Liver (tissue), 9 donors: ENCODE results near the gene XRRA1. TPM values are rescaled to one million over a fixed set of nuclear protein-coding genes. Genes with fewer than 3 reads are reported as not detected.

ENCODE experiments used
- DNase-seq: peaks from one replicate; pipeline ENCODE4 v3.0.0-alpha.2; 2017; ENCODE audit warnings: low spot score
- H3K27ac ChIP-seq, 2 donors: one replicate each; pipeline ENCODE4 v1.7.0; 2013; ENCODE audit warnings: inconsistent platforms in 2 of 2, low read length in 2 of 2, control low read depth in 1 of 2, low read depth in 1 of 2, mild to moderate bottlenecking in 1 of 2
- H3K27me3 ChIP-seq, 4 donors: one replicate each; pipeline versions ENCODE4 v1.6.1 to v1.7.0; 2013; ENCODE audit warnings: low read length in 3 of 4, inconsistent platforms in 1 of 4, mild to moderate bottlenecking in 1 of 4, moderate library complexity in 1 of 4; ENCODE audit not compliant: control insufficient read depth in 4 of 4, insufficient read depth in 4 of 4
- H3K36me3 ChIP-seq, 4 donors: one replicate each; pipeline versions ENCODE4 v1.6.1 to v1.7.0; 2013; ENCODE audit warnings: low read length in 3 of 4, mild to moderate bottlenecking in 3 of 4, low read depth in 1 of 4, moderate library complexity in 1 of 4; ENCODE audit not compliant: control insufficient read depth in 4 of 4, insufficient read depth in 3 of 4
- H3K4me1 ChIP-seq, 4 donors: one replicate each; pipeline versions ENCODE4 v1.6.1 to v1.7.0; 2013; ENCODE audit warnings: low read length in 3 of 4, mild to moderate bottlenecking in 3 of 4, moderate library complexity in 1 of 4; ENCODE audit not compliant: control insufficient read depth in 4 of 4, insufficient read depth in 4 of 4
- H3K4me3 ChIP-seq, 3 donors: one replicate each; pipeline versions ENCODE4 v1.6.1 to v1.7.0; 2013; ENCODE audit warnings: low read length in 3 of 3, control low read depth in 1 of 3, low read depth in 1 of 3, mild to moderate bottlenecking in 1 of 3
- H3K9ac ChIP-seq, 2 donors: one replicate each; pipeline ENCODE4 v1.7.0; 2013; ENCODE audit warnings: low read length in 2 of 2, mild to moderate bottlenecking in 2 of 2, moderate library complexity in 2 of 2, control low read depth in 1 of 2, low read depth in 1 of 2
- H3K9me3 ChIP-seq, 4 donors: one replicate each; pipeline versions ENCODE4 v1.6.1 to v1.7.0; 2013; ENCODE audit warnings: low read length in 3 of 4; ENCODE audit not compliant: control insufficient read depth in 4 of 4
- ATF3 ChIP-seq: IDR thresholded peaks from 2 replicates; pipeline ENCODE4 v1.6.1; 2016; ENCODE audit warnings: antibody characterized with exemption
- CTCF ChIP-seq: fragments of 150-350 bp; IDR thresholded peaks from 2 replicates; pipeline ENCODE4 v1.5.1; 2017; ENCODE audit warnings: improper control_type of control experiment, low read depth, low read length; ENCODE audit not compliant: missing input control
- EGR1 ChIP-seq, 2 donors: IDR thresholded peaks; 2 replicates each; pipeline ENCODE4 v1.6.1; 2016 to 2018; ENCODE audit warnings: antibody characterized with exemption in 2 of 2, low read depth in 2 of 2
- FOXA1 ChIP-seq: IDR thresholded peaks from 2 replicates; pipeline ENCODE4 v1.6.1; 2016; ENCODE audit warnings: antibody characterized with exemption
- FOXA2 ChIP-seq: IDR thresholded peaks from 2 replicates; pipeline ENCODE4 v1.6.1; 2016; ENCODE audit warnings: antibody characterized with exemption
- HNF4A ChIP-seq, 2 donors: conservative IDR thresholded peaks; 2 replicates each; pipeline ENCODE4 v1.6.1; 2016; ENCODE audit warnings: antibody characterized with exemption in 2 of 2, mild to moderate bottlenecking in 2 of 2
- HNF4G ChIP-seq: IDR thresholded peaks from 2 replicates; pipeline ENCODE4 v1.6.1; 2016; ENCODE audit warnings: antibody characterized with exemption
- JUND ChIP-seq, 2 donors: IDR thresholded peaks; 2 replicates each; pipeline ENCODE4 v1.6.1; 2016; ENCODE audit warnings: antibody characterized with exemption in 2 of 2
- MAX ChIP-seq: IDR thresholded peaks from 2 replicates; pipeline ENCODE4 v1.6.1; 2016; ENCODE audit warnings: antibody characterized with exemption
- NR2F2 ChIP-seq: IDR thresholded peaks from 2 replicates; pipeline ENCODE4 v1.6.1; 2016; ENCODE audit warnings: antibody characterized with exemption
- RAD21 ChIP-seq, 2 donors: IDR thresholded peaks; 2 replicates each; pipeline ENCODE4 v1.6.1; 2016; ENCODE audit warnings: antibody characterized with exemption in 2 of 2, mild to moderate bottlenecking in 2 of 2
- REST ChIP-seq: IDR thresholded peaks from 2 replicates; pipeline ENCODE4 v1.6.1; 2016; ENCODE audit warnings: antibody characterized with exemption, mild to moderate bottlenecking
- RXRA ChIP-seq, 2 donors: IDR thresholded peaks; 2 replicates each; pipeline ENCODE4 v1.6.1; 2017 to 2018; ENCODE audit warnings: antibody characterized with exemption in 2 of 2, mild to moderate bottlenecking in 1 of 2
- TAF1 ChIP-seq: conservative IDR thresholded peaks from 2 replicates; pipeline ENCODE4 v1.6.1; 2016; ENCODE audit warnings: antibody characterized with exemption, mild to moderate bottlenecking
- YY1 ChIP-seq: IDR thresholded peaks from 2 replicates; pipeline ENCODE4 v1.6.1; 2016; ENCODE audit warnings: antibody characterized with exemption, mild to moderate bottlenecking
- ZBTB33 ChIP-seq: IDR thresholded peaks from 2 replicates; pipeline ENCODE4 v1.6.1; 2016; ENCODE audit warnings: antibody characterized with exemption
- WGBS: extraction: QIAGEN DNeasy Blood & Tissue Kit; methylation state at CpG from one replicate; pipeline ENCODE4 v1.1.7; 2013; 5-methylcytosine and 5-hydroxymethylcytosine counted together
- polyA plus RNA-seq, 2 donors: library from polyadenylated mRNA; stranded (reverse) in 1 of 2; unstranded in 1 of 2; fragments of 200-250 nt in 1 of 2; fragments of >200 nt in 1 of 2; fragmentation: Nextera tagmentation in 1 of 2; extraction: Ambion mirVana in 1 of 2; gene quantifications; one replicate each; pipeline versions ENCODE4 v1.2.1 to v1.2.3, GENCODE V29; 2013 to 2015
- total RNA-seq, 2 donors: library from RNA; depleted of rRNA; stranded (reverse); fragments of >200 nt; gene quantifications; one replicate each; pipeline ENCODE4 v1.2.3, GENCODE V29; 2014
- donor health status: healthy.
- donor health status: healthy.
- donor health status: healthy.
- donor health status: healthy.
- donor health status: healthy.

XRRA1 gene
- total and polyA plus RNA-seq, 4 donors = 3.8 to 11.6 (median 5.6) TPM

GRCh38 chr11:74971424-74971823 is 22.5 kb upstream of the XRRA1 start:
- H3K27me3 ChIP-seq = no peaks in the 10 kb centered on the region
- H3K27ac ChIP-seq = no peak overlapping the region
- H3K9me3 ChIP-seq = no peaks in the 10 kb centered on the region
- peaks cover 0 to 11% (median 3%) of the 10 kb centered on the region in 4 donors for H3K4me1 ChIP-seq
- TF ChIP-seq YY1 = no peak
- WGBS = 84% methylated on average over 6 of the region's 6 CpGs
- DNase-seq = no peak
- no peak overlapping the region for H3K9ac ChIP-seq
- H3K4me3 ChIP-seq = no peak overlapping the region
- peaks cover 6 to 44% (median 40%) of the 10 kb centered on the region in 4 donors for H3K36me3 ChIP-seq

GRCh38 chr11:74970852-74971395 is 22.0 kb upstream of the XRRA1 start:
- 87% methylated on average over 1 of the region's 1 CpG for WGBS
- no peak for DNase-seq
- Histone ChIP-seq H3K27me3 (no peaks in the 10 kb centered on the region), H3K9ac (no peak overlapping the region), H3K4me3 (no peak overlapping the region), H3K9me3 (no peaks in the 10 kb centered on the region), H3K4me1 (peaks cover 0 to 7% (median 3%) of the 10 kb centered on the region in 4 donors), H3K36me3 (peaks cover 8 to 44% (median 41%) of the 10 kb centered on the region in 4 donors), H3K27ac (no peak overlapping the region)
- TF ChIP-seq NR2F2 (no peak), EGR1 (IDR thresholded peaks at IDR 0.05; ENCODE audit: low read depth in 2 of 2) (no peak), YY1 (no peak), FOXA1 (no peak), MAX (no peak), HNF4A (conservative IDR thresholded peaks at IDR 0.05) (no peak), FOXA2 (no peak), RXRA (IDR thresholded peaks at IDR 0.05) (no peak), ZBTB33 (no peak), HNF4G (no peak), RAD21 (IDR thresholded peaks at IDR 0.05) (no peak), REST (no peak), ATF3 (no peak), CTCF (no peak), TAF1 (no peak), JUND (IDR thresholded peaks at IDR 0.05) (no peak)
